T-helper 1 cell (primary cell): Measurements from ENCODE around the gene PTH1R.

Experiments
- DNase-seq, 5 donors: peaks; one replicate each; pipeline ENCODE4 v3.0.0-alpha.2; 2012 to 2020

PTH1R gene

DNA sequence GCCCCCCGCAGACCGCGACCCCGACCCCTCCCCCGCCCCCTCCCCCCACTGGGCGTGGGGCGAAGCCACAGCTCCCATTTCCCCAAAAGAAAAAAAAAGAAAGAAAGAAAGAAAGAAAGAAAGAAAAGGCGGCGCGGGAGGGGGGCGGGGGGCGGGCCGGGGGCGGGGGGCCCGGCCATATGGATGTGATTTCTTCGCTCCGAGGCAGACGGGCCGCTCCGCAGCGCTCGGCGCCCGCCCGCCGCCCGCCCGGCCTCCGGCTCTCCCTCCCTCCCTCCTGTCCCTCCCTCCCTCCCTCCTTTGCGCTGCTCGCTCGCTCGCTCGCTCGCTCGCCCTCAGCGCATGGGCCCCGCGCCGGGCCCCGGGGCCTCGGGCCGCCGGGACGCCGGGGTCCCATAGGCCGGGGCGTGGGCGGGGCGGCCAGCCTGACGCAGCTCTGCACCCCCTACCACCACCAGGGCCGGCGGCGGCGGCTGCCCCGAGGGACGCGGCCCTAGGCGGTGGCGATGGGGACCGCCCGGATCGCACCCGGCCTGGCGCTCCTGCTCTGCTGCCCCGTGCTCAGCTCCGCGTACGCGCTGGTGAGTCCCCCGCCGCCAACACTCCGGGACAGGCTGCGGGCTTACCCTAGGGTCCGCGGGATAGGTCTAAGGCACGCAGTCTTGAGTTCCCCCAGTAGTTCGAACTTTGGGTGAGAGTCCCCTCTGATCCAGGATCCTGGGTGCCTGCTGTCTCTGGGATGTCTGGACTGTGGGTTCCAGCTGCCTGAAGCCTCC is 5.7 kb downstream of the PTH1R start:
- DNase-seq, result peak in 1 of 5 donors; percentile 10

DNA sequence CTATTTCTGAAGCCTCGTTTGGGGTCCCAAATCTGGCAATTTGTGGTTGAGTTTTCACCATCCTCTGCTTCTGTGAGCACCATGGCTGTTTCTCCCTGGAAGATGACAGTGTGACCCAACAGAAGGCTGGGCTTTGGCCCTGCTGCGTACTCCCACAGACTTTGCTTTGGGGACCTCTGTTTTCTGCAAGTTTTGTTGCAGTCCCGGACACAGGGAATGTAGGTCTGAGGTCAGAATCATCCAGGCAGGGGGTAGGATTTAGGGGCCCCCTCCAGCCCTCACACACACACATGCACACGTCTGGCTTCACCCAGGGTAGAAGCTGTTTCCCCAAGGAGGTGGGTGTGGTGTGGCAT is 6.3 kb downstream of the PTH1R start:
- DNase-seq, result no peak

GRCh38 chr3:46884427-46884826 is 6.9 kb downstream of the PTH1R start:
- DNase-seq, result no peak

- DNase-seq, result no peak
Measured at GRCh38 chr3:46884929-46885328, 7.4 kb downstream of the PTH1R start.

- DNase-seq, result no peak
Measured at GRCh38 chr3:46885612-46886011, 8.1 kb downstream of the PTH1R start.

GRCh38 chr3:46887980-46888494 is 10.5 kb downstream of the PTH1R start:
- no peak for DNase-seq

- DNase-seq, result no peak
Measured at GRCh38 chr3:46888705-46889104, 11.2 kb downstream of the PTH1R start.

- DNase-seq, result no peak
Measured at GRCh38 chr3:46889381-46890110, 12.0 kb downstream of the PTH1R start.

DNA sequence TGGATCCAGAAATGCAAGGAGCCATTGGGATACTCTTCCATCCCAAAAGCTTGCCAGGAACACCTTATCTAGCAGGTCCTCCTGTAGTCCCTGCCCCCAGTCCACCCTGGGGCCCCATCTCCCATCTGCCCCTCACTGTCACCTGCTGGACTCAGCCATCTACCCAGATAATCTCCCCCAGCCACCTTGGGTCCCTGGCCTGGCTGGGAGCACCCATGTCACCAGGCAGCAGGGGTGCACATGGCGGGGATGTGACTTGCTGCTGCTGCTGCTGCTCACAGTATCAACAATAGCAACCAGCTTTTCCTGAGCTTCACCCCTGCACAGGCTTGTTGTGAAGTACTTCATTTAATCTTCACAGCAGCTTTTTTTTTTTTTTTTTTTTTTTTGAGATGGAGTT is 12.6 kb downstream of the PTH1R start:
- no peak for DNase-seq

DNA sequence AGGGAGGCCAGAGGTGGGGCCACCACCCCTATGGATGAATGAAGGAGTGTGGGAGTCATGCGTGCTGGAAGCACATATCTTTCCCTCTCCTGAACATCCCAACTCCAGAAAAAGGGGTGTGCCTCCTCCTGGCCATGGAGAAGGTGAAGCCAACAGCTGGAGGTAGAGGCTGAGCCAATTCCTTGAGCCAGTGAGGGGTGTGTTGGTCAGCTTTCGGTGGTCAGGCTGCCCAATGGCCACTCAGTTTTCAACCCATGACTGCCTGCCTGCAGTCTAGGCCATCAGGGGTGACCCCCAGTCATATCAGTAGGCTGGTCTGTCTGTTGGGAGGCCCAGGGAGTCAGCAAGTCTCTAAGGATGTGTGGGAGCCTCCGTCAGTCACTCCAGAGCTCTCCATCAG is 13.6 kb downstream of the PTH1R start:
- DNase-seq, result no peak

GRCh38 chr3:46892285-46893145 is 15.0 kb downstream of the PTH1R start:
- DNase-seq, result no peak

GRCh38 chr3:46893146-46893748 is 15.7 kb downstream of the PTH1R start:
- no peak for DNase-seq

GRCh38 chr3:46893763-46894162 is 16.2 kb downstream of the PTH1R start:
- no peak for DNase-seq

DNA sequence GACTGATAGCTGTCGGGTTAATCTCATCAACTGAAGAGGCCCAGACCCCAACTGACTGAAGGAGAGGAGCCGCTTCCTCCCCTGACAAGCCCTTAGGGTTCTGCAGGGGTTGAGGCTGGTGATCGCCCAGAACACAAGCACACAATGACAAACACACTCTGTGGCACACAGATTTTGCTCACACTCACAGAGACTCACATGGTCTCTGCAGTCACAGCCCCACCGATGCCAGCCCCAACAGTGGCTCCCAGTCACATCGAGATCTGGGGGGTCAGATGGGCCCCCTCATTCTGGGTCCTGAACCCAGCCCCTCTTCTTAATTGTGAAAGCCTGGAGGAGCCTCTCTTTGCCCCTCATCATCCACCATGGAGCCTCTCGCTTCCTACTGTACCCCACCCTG is 16.7 kb downstream of the PTH1R start:
- no peak for DNase-seq

GRCh38 chr3:46895204-46895660 is 17.7 kb downstream of the PTH1R start:
- DNase-seq, result peak; percentile 50 to 76 (median 60)

- no peak for DNase-seq
Measured at GRCh38 chr3:46895761-46896160, 18.2 kb downstream of the PTH1R start.

DNA sequence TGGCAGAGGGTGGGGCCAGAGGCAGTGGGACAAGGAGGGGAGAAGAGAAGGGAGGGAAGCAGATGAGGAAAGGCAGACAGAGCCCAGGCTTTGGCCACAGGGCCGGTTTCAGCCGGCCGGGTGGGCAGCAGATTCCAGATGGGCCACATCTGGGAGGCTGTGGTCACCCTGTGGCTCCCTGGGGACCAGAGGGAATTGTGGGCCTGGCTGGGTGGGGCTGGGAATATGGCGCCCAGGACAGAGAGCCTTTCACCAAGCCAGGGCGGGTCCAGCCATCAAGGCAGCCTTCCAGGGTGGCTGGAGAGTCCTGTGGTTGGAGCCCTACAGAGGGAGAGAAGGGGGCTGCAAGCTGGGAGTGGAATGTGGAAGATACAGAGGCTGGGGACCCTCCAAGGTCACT is 18.9 kb downstream of the PTH1R start:
- DNase-seq, result no peak

- no peak for DNase-seq
Measured at GRCh38 chr3:46897031-46897430, 19.5 kb downstream of the PTH1R start.

GRCh38 chr3:46897829-46898320 is 20.4 kb downstream of the PTH1R start:
- DNase-seq, result no peak

DNA sequence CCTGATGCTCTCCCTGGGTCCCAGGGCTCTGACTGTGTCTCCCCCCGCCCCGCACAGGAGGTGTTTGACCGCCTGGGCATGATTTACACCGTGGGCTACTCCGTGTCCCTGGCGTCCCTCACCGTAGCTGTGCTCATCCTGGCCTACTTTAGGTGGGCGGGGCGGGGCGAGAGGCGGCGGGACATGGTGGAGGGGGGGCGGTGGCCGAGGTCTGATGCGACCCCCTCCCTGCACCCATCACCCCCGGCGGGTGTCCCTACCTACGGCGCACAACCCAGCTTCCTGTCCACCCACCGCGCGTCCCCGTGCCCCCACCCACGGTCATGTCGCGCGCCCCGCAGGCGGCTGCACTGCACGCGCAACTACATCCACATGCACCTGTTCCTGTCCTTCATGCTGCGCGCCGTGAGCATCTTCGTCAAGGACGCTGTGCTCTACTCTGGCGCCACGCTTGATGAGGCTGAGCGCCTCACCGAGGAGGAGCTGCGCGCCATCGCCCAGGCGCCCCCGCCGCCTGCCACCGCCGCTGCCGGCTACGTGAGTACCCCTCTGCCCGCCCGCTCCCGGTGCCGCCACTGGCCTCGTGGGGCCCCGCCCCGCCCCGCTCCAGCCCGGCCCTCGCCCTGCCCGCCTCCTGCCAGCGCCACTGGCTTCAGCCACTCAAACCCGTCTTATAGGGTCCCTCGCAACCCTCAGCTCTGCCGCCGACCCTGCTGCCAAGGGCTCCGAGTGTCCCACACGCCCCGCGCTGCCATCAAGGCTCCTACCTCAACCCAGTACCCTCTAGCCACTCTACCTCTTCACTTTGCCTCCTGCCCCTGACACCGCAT is 21.0 kb downstream of the PTH1R start:
- DNase-seq, result no peak
